ENCODE results near the gene THSD7A. TPM values are rescaled to one million over a fixed set of nuclear protein-coding genes. Genes with fewer than 3 reads are reported as not detected.

The THSD7A gene
- total RNA-seq, 4 donors from 2014 or later = 3.9 to 12.3 (median 5.9) TPM

- TF ChIP-seq, protein P1, sequence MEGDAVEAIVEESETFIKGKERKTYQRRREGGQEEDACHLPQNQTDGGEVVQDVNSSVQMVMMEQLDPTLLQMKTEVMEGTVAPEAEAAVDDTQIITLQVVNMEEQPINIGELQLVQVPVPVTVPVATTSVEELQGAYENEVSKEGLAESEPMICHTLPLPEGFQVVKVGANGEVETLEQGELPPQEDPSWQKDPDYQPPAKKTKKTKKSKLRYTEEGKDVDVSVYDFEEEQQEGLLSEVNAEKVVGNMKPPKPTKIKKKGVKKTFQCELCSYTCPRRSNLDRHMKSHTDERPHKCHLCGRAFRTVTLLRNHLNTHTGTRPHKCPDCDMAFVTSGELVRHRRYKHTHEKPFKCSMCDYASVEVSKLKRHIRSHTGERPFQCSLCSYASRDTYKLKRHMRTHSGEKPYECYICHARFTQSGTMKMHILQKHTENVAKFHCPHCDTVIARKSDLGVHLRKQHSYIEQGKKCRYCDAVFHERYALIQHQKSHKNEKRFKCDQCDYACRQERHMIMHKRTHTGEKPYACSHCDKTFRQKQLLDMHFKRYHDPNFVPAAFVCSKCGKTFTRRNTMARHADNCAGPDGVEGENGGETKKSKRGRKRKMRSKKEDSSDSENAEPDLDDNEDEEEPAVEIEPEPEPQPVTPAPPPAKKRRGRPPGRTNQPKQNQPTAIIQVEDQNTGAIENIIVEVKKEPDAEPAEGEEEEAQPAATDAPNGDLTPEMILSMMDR (IDR thresholded peaks at IDR 0.05) = no peak
- DNase-seq (ENCODE audit: low spot score) (no peak), ATAC-seq (ENCODE audit: low FRiP score) (no peak)
These were observed 501.3 kb downstream of the THSD7A start for GRCh38 chr7:11330717-11331116.

DNA sequence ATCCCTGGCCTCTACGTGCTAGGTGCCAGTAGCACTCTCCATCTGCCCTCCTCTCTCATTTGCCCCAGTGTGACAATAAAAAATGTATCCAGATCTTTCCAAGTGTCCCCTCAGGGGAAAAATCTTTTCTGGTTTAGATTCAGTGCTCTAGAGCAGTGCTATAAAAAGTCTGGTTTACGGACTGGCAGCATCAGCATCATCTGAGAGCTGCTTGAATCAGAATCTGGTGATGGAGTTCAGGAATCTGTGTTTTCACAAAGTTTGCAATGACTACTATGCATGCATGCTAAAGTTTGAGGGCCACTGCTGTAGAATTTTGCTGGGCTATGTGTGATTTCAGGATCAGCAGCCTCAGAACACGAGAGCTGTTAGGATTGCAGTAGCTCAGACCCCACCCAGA is 501.8 kb downstream of the THSD7A start:
- TF ChIP-seq, protein P1 (IDR thresholded peaks at IDR 0.05) = no peak
- ATAC-seq (ENCODE audit: low FRiP score) = no peak

GRCh38 chr7:11329626-11330025 is 502.4 kb downstream of the THSD7A start:
- no peak for DNase-seq (ENCODE audit: low spot score)
- no peak for ATAC-seq (ENCODE audit: low FRiP score)
- TF ChIP-seq, protein P1 (IDR thresholded peaks at IDR 0.05) = no peak

More for the DNA sequence above, 501.8 kb downstream of the THSD7A start:
- no peak for DNase-seq (ENCODE audit: low spot score)

GRCh38 chr7:11328309-11328708 is 503.7 kb downstream of the THSD7A start:
- ATAC-seq (ENCODE audit: low FRiP score) (no peak), DNase-seq (ENCODE audit: low spot score) (no peak)
- TF ChIP-seq, protein P1 (IDR thresholded peaks at IDR 0.05) = no peak

DNA sequence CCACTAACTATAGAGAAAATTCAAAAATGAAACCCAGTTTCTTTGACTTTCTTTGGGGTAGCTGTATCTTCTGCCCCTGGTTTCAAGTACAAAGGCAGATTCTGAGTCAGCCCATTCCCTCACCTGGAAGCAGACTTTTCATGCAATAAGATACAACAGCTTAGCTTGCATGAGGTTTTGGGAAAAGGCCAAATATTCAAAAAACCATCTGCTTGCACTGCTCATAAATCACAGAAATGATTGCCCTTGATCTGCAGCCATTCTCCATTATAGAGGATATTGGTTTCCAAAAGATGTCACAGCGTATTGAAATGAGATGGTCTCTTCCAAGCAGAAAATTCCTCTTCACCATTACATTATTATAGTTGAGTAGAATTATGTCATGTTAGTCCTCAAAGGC is 504.4 kb downstream of the THSD7A start:
- no peak for ATAC-seq (ENCODE audit: low FRiP score)
- TF ChIP-seq, protein P1 (IDR thresholded peaks at IDR 0.05) = no peak

More for the DNA sequence above, 504.4 kb downstream of the THSD7A start:
- no peak for DNase-seq (ENCODE audit: low spot score)
